ENCODE results near the gene INSIG1. TPM values are rescaled to one million over a fixed set of nuclear protein-coding genes. Genes with fewer than 3 reads are reported as not detected.

INSIG1 gene
- total RNA-seq, 1 donor from 2014 or later = 107 TPM

DNA sequence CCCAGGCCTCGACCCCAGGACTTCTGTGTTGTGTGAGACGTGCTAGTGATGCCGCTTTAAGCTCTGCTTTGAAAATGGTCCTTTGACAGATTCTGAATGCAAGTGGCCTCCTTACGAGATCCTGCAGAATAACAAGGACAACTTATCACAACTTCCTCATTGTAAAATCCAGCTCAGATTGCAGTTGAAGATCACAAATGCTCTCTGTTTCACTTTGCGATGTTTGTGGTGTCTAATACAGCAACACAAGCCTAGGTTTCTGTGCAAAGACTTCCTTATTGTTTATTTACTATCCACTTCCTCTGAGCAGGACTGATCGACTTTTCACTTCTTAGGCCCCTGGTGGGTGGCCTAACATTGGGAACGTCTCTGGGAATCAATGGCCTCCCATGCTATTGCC is 31.7 kb upstream of the INSIG1 start:
- DNase-seq (ENCODE audit: extremely low read depth, low read depth, low spot score) = no peak

- DNase-seq (ENCODE audit: extremely low read depth, low read depth, low spot score) = no peak
Observed at GRCh38 chr7:155266440-155266839, 31.2 kb upstream of the INSIG1 start.

DNA sequence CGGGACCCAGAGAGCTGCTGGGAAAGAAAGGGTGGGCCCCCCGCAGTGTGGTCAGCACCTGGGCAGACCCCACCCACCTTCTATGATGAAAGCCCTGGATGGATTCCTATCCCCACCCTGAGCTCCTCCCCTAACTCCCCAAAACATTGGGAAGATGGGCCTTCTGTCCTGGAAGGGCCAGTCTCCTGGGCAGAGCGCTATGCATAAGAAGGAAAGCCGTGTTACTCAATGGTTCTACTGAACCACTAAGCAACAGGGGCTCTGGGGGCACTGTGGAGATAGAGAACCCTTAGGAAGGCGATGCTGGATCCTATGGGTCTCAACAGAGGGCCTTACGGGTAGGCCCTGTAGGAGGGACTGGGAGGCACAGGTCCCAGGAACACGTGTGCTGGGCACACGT is 30.7 kb upstream of the INSIG1 start:
- DNase-seq (ENCODE audit: extremely low read depth, low read depth, low spot score) = no peak

DNA sequence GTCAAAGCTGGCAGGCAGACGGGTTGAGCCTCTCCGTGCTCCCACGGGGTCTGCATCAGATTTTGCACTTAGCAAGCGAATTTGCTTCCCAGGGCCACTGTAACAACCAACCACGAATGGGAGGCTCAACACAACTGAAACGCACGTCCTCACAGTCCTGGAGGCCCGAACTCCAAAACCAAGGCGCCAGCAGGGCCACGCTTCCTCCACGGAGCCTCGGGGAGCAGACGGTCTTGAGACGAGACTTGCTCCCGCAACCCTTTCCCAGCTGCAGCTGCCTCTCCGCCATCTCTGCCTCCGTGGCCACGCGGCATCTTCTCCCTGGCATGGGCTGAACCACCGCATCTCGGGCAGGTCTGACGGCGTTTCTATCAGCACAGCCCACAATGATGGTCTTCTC is 30.2 kb upstream of the INSIG1 start:
- DNase-seq (ENCODE audit: extremely low read depth, low read depth, low spot score) = no peak

DNA sequence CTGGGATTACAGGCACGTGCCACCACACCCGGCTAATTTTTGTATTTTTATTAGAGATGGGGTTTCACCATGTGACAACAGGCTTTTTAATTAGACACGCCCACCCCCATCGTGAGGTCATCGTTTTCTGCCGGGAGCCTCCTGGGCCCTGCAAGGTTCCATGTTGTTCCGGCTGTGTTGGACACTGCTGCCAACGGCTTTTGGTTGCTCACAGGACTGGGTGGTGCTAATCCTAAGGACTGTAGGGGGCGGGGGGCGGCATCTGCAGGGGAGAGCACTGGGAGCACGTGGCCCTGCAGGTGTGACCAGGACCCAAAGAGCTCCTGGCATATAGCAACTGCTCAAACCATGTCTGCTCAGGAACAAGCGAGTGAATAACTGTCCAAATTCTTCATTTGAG is 29.5 kb upstream of the INSIG1 start:
- DNase-seq (ENCODE audit: extremely low read depth, low read depth, low spot score) = no peak

DNA sequence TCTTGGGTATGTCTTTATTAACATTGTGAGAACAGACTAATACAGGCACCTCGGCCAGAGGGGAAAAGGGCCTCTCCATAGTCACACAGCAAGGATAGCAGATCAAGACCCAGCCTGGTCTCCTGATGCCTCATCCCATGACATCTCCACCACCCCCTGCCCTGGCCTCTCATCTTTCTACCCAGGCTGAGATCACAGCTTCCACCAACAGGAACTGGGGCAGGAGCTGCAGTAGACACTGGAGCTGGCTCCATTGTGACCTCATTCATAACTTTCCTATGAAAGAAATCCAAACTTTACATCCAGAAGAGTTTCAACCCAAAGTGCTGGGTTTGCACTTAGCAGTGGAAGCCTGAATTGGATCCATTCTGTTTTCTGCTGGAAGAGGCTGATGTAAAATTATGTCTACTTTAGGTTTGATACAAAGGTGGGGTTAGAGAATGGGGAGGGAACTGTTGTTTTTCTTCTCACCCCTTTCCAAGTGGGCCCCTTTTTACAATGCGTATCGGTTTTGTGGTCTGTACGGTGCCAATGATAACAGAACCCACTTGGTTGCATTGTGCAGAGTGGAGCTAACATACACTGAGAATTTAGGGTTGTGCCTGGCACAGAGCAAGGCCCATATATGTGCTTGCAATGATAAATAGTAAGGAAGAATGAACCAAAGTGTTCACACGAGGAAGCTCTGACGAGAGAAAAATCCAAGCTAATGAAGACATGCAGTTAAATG is 28.6 kb upstream of the INSIG1 start:
- DNase-seq (ENCODE audit: extremely low read depth, low read depth, low spot score) = no peak

GRCh38 chr7:155269766-155270585 is 27.7 kb upstream of the INSIG1 start:
- no peak for DNase-seq (ENCODE audit: extremely low read depth, low read depth, low spot score)

DNA sequence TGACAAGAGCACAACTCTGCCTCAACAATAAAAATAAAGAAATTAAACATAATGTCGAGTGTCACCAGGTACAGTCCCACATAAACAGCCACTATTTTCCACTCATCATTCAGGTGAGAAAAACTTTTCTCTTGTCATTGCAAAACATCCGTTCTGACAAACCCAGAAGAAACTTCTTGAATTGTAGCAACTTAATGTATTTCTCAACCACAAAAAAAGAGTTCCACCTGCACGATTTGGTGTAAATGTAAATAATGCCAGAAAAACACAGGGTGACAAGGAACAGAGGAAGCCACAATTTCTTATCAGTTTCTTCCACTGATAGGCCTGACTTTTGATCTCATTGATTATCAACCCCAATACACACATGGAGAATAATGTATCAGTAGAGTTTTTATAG is 26.8 kb upstream of the INSIG1 start:
- no peak for DNase-seq (ENCODE audit: extremely low read depth, low read depth, low spot score)

GRCh38 chr7:155274633-155275355 is 22.9 kb upstream of the INSIG1 start:
- no peak for DNase-seq (ENCODE audit: extremely low read depth, low read depth, low spot score)

- no peak for DNase-seq (ENCODE audit: extremely low read depth, low read depth, low spot score)
Observed at GRCh38 chr7:155276042-155276799, 21.5 kb upstream of the INSIG1 start.

DNA sequence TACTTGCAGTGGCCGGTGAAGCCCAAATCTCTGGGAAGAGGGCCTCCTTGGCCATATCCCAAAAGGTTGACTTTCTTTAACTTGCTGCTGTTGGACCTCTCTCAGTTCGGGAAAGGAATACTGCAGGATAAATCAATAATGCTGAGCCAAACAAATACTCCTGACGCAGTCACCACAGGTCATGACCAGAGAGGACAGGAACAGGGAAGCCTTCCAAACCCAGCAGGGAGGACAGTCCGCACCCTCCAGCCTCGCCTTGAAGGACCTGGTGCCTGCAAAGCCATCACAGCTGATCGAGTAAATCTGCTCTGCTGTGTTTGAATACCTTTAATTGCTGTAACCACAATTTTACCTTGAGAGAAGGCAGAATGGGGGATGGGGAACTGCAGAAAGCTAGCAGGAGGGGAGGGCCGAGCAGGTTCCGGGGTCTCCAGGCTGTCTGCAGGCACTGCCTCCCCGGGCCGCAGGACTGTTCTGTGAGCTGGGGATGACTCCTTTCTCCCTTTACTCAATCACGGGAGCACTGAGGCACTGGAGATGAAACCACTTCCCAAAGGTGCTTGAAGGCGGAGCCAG is 20.8 kb upstream of the INSIG1 start:
- DNase-seq (ENCODE audit: extremely low read depth, low read depth, low spot score) = no peak

GRCh38 chr7:155277385-155277994 is 20.2 kb upstream of the INSIG1 start:
- DNase-seq (ENCODE audit: extremely low read depth, low read depth, low spot score) = no peak

DNA sequence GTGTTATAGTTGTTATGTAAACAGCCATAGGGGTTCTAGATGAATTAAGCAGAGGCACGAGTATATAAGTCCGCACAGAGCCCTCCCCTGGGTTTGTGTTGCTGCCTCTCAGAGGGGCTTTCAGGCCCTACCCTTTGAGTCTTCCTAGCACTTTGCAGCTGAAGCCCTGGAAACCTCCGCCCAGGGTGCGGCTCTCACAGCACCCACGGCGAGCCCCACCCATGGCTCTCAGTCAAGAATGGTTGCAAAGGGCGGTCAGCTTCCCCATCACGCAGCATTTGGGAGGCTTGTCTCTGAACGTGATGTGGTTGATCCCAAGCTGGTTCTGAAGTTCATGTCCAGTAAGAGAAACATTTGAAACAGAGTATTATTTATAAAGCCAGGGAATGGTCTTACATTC is 18.8 kb upstream of the INSIG1 start:
- no peak for DNase-seq (ENCODE audit: extremely low read depth, low read depth, low spot score)

- DNase-seq (ENCODE audit: extremely low read depth, low read depth, low spot score) = no peak
Observed at GRCh38 chr7:155279787-155280445, 17.8 kb upstream of the INSIG1 start.

- no peak for DNase-seq (ENCODE audit: extremely low read depth, low read depth, low spot score)
Observed at GRCh38 chr7:155280446-155281397, 17.0 kb upstream of the INSIG1 start.

GRCh38 chr7:155281398-155281969 is 16.2 kb upstream of the INSIG1 start:
- no peak for DNase-seq (ENCODE audit: extremely low read depth, low read depth, low spot score)

- DNase-seq (ENCODE audit: extremely low read depth, low read depth, low spot score) = no peak
Observed at GRCh38 chr7:155282671-155283070, 15.0 kb upstream of the INSIG1 start.

DNA sequence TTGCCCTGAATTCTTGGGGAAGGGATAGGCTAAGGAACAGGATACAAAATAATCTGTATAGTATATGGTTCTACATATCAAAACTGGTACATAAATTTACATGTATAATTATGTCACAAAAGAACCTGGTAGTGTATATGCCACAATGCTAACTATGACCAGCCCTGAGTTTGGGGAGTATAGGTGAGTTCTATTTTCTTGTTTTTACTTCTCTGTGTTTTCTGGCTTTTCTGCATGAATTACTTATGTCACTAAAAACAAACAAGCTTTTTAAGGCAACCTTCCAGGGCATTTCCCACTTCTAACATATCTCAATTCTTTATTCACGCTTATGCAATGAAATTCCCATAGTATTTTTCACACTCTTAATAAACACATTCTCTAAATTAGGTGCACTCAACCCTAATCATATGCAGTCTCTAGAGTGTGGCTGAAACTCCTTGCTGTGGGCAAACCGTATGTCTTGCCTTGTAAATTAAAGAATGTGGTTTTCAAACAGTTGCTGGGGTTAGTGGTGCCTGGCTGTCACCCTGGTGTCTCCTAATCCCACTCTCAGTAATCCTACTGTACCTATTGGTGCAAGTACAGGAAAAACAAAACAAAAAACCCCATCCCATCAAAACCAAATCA is 14.0 kb upstream of the INSIG1 start:
- DNase-seq (ENCODE audit: extremely low read depth, low read depth, low spot score) = no peak

Data from glomerular endothelial cell (primary cell).